GM18498 (cell line): ENCODE measurements around the gene SH3GL1.
"Not testable (repeated sequence)": the region's sequence is repeated elsewhere in the genome, so short reads cannot be mapped to it uniquely, and the experiment has no call there.

ENCODE experiments used
- ATAC-seq: cut with Tn5 transposase; IDR thresholded peaks from one replicate; pipeline ENCODE4 v1.9.1; 2021; ENCODE audit warnings: mild to moderate bottlenecking, moderate library complexity; ENCODE audit not compliant: unreplicated experiment

Gene SH3GL1

DNA sequence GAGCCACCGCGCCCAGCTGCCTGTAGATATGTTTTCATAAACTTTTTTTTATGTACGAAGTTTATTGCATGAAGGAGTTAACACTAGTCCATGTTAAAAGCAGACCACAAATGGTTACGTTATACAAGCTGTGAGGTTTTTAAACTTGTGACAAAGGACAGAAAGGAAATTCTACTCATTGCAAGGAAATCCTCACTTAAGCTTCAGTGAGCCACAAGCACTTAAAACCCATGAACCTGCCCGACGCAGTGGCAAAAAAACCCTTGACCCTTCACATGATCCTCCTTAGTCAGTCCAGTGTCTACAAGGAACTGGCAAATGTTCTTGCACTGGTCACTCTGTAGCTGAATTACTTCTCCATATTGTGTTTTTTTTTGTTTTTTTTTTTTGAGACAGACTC is 52.8 kb downstream of the SH3GL1 start:
- no peak for ATAC-seq

DNA sequence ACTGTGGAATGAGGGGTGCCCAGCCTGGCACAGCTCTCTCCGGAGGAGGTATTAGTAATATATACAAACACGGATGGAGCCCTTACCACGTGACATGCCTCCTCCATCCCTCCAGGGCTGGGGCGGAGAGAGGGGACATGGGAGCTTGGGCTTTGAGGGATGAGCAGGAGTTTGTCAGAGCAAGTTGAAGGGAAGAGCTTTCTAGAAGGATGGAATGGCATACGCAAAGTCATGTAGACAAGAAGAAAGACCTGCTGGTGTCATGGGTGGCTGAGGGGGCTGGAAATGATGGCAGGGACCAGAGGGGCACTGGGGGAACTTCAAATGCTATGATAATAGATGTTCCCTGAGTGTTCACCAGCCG is 54.3 kb downstream of the SH3GL1 start:
- no peak for ATAC-seq

DNA sequence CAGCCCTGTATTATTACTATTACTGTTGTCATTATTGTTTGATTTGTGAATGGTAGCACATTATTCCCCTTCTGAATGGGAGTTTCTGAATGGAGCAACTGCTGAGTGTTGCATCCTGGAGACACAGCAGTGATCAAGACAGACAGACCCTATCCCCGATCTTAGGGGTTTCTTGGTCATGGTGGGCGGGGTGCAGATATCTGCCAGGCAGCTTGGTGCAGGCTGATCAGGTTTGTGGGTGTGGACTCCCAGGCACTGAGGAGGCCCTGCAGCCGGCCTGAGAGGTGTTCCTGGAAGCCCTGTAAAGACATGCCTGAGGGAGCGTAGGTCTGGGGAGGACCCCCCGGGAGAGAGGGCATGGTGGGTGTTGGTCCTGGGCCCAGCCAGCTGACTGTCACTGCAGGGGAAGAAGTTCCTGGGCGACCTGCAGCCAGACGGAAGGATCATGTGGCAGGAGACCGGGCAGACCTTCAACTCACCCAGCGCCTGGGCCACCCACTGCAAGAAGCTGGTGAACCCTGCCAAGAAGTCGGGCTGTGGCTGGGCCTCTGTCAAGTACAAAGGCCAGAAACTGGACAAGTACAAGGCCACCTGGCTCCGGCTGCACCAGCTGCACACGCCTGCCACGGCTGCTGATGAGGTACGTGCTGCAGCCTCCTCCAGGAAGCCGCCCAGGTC is 54.9 kb downstream of the SH3GL1 start:
- ATAC-seq = no peak

DNA sequence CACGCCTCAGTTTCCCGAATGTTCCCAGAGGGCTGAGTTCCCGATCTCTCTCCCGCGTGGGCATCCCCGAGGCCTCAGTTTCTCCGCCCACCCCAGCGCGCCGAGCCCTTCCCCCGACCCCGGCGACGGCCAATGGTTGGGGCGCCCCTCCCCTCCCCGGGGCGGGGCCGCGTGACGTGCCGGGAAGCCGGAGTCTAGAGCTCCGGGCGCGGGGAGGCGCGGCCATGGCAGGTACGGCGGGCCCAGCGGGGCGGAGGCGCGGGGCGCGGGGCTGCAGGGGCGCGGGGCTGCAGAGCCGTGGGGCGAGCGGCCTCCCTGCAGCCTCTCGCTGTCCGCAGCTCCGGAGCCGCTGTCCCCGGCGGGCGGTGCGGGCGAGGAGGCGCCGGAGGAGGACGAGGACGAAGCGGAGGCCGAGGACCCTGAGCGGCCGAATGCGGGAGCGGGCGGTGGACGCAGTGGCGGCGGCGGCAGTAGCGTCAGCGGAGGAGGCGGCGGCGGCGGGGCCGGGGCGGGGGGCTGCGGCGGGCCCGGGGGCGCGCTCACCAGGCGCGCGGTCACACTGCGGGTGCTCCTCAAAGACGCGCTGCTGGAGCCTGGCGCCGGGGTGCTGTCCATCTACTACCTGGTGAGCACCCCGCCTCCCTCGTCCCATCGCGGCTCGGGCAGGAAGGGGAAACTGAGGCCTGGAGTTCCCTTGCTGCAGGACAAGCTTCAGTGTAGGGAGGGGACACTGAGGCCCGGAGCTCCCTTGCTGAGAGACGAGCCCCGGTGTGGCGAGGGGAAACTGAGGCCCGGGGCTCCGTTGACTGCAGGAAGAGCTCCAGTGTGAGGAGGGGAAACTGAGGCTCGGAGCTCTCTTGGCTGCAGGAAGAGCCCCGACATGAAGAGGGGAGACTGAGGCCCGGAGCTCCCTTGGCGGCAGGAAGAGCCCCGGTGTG is 56.7 kb downstream of the SH3GL1 start, which contains the start of gene MPND:
Gene MPND (plus strand): TSS at position 193 of the 938 bp plus-strand sequence. CDS start 32 bp downstream, at position 225.
- peak; percentile 63 for ATAC-seq

GRCh38 chr19:4342615-4343369 is 57.6 kb downstream of the SH3GL1 start:
- peak; percentile 85 for ATAC-seq

DNA sequence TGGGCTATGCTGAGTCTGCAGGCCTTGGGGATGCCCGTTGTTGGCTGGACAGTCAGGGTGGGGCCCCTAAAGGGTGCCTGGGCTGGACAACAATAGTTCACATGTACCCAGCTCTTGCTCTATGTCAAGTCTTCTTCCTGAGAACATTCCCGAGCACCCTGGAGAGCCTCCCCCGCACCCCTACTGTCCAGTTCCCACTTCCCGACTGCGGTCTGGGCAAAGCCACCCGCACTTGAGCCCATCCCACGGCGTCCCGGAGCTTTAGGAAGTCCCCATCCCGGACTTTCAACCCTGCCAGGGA is 58.1 kb downstream of the SH3GL1 start:
- no peak for ATAC-seq

GRCh38 chr19:4338441-4339355 is 61.6 kb downstream of the SH3GL1 start, which contains the start of gene STAP2:
Gene STAP2, minus strand, starts transcription at chr19:4338827. Its CDS starts 74 bp downstream, at chr19:4338753.
- ATAC-seq = no peak

DNA sequence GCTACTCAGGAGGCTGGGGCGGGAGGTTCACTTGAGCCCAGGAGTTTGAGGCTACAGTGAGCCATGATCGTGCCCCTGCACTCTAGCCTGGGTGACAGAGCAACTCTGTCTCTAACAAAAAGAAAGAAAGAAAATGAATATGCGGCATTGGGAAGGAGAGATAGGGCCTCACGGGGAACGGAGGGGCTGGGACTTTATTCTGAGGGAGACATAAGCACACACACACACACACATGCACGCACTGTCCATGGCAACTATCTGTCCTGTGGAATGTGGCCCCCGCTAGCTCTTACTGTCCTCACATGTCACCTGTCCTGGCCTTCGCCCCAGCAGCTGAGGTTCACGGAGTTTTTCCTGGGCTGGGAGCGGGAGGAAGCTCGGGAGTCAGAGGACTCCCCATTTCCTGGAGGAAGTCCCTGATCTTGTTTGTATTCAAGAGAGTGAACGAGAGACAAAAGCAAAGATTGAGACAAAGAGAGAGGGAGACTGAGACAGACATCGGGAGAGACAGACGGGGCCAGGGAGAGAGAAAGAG is 62.4 kb downstream of the SH3GL1 start:
- ATAC-seq = no peak

DNA sequence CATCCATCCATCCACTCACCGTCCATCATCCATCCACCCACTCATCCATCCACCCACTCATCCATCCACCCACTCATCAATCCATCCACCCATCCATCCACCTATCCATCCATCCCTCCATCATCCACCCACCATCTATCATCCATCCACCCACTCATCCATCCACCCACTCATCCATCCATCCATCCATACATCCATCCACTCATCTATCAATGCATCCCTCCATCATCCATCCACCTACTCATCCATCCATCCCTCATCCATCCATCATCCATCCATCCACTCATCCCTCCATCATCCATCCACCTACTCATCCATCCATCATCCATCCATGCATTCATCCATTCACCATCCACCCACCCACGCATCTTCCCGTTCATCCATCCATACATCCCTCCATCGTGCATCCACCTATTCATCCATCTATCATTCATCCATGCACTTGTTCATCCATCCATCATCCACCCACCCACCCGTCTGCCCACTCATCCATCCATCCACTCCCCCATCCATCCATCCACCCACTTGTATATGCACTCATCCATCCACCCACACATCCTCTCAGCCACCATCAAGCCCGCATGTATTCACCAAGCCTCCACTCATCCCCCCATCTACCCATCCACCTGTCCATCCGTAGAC is 65.3 kb downstream of the SH3GL1 start:
- ATAC-seq = no peak

DNA sequence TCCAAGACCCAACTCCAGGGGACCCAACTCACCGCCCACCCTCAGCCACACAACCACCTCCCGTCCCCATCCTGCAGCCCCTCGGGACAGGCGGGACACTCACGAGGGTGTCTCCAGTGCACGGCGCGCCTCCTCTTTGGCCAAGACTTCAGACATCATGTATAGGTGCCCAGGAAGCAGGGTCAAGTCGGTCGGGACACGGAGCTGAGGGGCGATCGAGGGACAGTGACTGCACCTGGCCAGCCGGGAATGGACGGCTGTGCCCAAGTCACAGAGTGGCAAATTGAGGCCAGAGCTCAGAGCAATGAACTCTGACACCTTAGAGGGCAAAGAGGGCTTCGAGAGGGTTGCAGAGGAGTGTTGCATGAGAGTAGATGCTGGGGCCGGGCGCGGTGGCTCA is 70.5 kb downstream of the SH3GL1 start:
- ATAC-seq = no peak

- ATAC-seq = not testable (repeated sequence)
Measured at GRCh38 chr19:4328991-4329681, 71.2 kb downstream of the SH3GL1 start.

GRCh38 chr19:4328243-4328990 is 71.9 kb downstream of the SH3GL1 start:
- peak; percentile 73 for ATAC-seq

- ATAC-seq = no peak
Measured at GRCh38 chr19:4327877-4328242, 72.5 kb downstream of the SH3GL1 start.

DNA sequence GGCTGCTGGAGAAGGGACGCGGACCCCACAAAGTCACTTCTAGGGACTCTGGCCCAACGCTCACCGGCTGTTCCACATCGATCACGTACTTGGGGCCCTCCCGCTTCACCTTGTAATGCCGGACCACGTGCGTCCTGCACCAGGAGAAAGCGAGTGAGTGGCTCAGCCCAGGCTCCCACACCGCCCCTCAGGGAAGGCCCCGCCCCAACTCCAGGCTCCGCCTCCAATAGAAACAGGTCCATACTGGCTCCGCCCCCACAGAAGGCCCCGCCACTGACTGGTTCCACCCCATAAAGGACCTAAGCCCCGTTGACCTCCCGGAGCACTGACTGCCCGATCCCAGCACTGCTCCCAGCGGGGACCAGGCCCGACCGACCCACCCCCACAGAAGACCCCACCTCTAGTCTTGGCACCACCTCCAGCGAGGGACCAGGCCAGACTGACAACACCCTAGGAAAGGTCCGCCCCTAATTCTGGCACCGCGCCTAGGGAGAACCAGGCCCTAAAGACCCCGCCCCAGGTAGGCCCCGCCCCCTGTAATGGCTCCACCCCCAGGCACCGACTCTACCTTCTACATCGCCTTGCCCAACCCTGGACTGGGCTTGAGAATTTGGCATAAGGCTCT is 73.0 kb downstream of the SH3GL1 start:
- no peak for ATAC-seq

- no peak for ATAC-seq
Measured at GRCh38 chr19:4326837-4327251, 73.5 kb downstream of the SH3GL1 start.

DNA sequence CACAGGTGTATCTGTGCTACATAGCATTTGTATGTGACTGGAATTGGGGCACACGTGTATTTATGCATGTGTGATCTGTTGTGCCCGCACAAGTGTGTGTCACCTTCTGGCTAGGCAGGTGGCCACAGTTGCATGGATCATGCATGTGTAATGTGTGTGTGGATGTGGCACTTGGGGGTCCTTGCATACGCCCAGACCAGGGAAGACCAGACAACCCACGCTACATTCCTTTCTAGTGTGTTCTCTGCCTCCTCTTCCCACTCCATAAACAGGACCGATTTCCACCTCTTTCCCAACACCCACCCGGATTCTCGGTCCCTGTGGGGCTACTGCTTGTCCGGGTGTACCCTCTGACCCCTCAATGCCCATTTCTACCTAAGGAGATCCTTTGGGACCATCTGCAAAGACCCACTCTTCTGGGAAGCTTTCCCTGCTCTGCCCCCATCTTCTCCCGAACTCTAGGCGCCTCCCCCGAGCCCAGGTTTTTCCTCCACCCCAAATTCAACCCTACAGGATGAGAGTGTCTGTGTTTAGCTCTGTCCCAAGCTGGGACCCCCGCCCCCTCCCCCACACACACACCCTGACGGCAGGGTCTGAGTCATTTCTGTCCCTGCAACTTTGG is 74.0 kb downstream of the SH3GL1 start:
- no peak for ATAC-seq

- no peak for ATAC-seq
Measured at GRCh38 chr19:4324228-4324627, 76.1 kb downstream of the SH3GL1 start.
